Endodermal cell (in vitro differentiated cells): ENCODE measurements around the gene OR51M1. TPM values are rescaled to one million over a fixed set of nuclear protein-coding genes. Genes with fewer than 3 reads are reported as not detected.
A peak's percentile ranks its signal among the peaks of the same experiment; 100 is the strongest.

ENCODE experiments used
- DNase-seq: peaks from one replicate; pipeline ENCODE4 v3.0.0-alpha.2; 2017
- H3K27ac ChIP-seq: 2 replicates; pipeline ENCODE4 v1.5.1; 2013; ENCODE audit warnings: mild to moderate bottlenecking, low read depth, low read length, moderate library complexity
- H3K27me3 ChIP-seq: 2 replicates; pipeline ENCODE4 v1.6.1; 2013; ENCODE audit warnings: mild to moderate bottlenecking, low read length, moderate library complexity; ENCODE audit not compliant: insufficient read depth, control insufficient read depth, poor library complexity, severe bottlenecking
- H3K36me3 ChIP-seq: 2 replicates; pipeline ENCODE4 v1.7.0; 2013; ENCODE audit warnings: mild to moderate bottlenecking, low read length, moderate library complexity; ENCODE audit not compliant: control insufficient read depth, insufficient read depth
- H3K4me1 ChIP-seq: one replicate; pipeline ENCODE4 v1.7.0; 2013; ENCODE audit warnings: low read length; ENCODE audit not compliant: control insufficient read depth, insufficient read depth
- H3K4me3 ChIP-seq: 2 replicates; pipeline ENCODE4 v1.5.1; 2013; ENCODE audit warnings: mild to moderate bottlenecking, low read length, moderate library complexity
- H3K9ac ChIP-seq: 2 replicates; pipeline ENCODE4 v1.6.1; 2013; ENCODE audit warnings: mild to moderate bottlenecking, low read length, moderate library complexity; ENCODE audit not compliant: poor library complexity, severe bottlenecking; ENCODE audit errors: extremely low read depth
- H3K9me3 ChIP-seq: 2 replicates; pipeline ENCODE4 v1.6.1; 2013; ENCODE audit warnings: mild to moderate bottlenecking, low read length, moderate library complexity; ENCODE audit not compliant: control insufficient read depth
- H3K27ac Mint-ChIP-seq: 2 replicates; pipeline ENCODE4 v1.8.0; 2020; ENCODE audit warnings: mixed read lengths
- H3K27me3 Mint-ChIP-seq: 2 replicates; pipeline ENCODE4 v1.8.0; 2021; ENCODE audit warnings: mild to moderate bottlenecking, mixed read lengths; ENCODE audit not compliant: insufficient read depth
- H3K36me3 Mint-ChIP-seq: 2 replicates; pipeline ENCODE4 v1.8.0; 2020; ENCODE audit warnings: low read depth, mixed read lengths
- H3K4me1 Mint-ChIP-seq: 2 replicates; pipeline ENCODE4 v1.8.0; 2020; ENCODE audit warnings: mixed read lengths
- H3K4me3 Mint-ChIP-seq: 2 replicates; pipeline ENCODE4 v1.8.0; 2020; ENCODE audit warnings: mild to moderate bottlenecking, moderate library complexity, mixed read lengths
- H3K9me3 Mint-ChIP-seq: 2 replicates; pipeline ENCODE4 v1.8.0; 2020; ENCODE audit warnings: mild to moderate bottlenecking, mixed read lengths
- CTCF ChIP-seq: fragments of 200-600 bp; sonication (generic); conservative IDR thresholded peaks from 2 replicates; pipeline ENCODE4 v1.5.0; 2021; ENCODE audit warnings: antibody characterized with exemption, mild to moderate bottlenecking
- WGBS, 2 experiments: methylation state at CpG; one replicate each; pipeline versions ENCODE4 v1.1.5 to v1.1.7; 2013; ENCODE audit warnings: missing lambda C conversion rate in 2 of 2, mixed read lengths in 1 of 2; ENCODE audit not compliant: insufficient coverage in 1 of 2, insufficient read length in 1 of 2; 5-methylcytosine and 5-hydroxymethylcytosine counted together
- total RNA-seq, 2 donors: library from RNA; stranded (reverse); fragmentation: NEBNext Ultra II Directional in 1 of 2; extraction: Animal tissue kit (Norgen Biotek cat#: 25700) in 1 of 2; gene quantifications; 2 replicates in 1 of 2; 3 replicates in 1 of 2; pipeline ENCODE4 v1.2.1, GENCODE V29; 2021

Gene OR51M1
- total RNA-seq, 2 donors from 2014 or later: 0.55 to 1.1 TPM

DNA sequence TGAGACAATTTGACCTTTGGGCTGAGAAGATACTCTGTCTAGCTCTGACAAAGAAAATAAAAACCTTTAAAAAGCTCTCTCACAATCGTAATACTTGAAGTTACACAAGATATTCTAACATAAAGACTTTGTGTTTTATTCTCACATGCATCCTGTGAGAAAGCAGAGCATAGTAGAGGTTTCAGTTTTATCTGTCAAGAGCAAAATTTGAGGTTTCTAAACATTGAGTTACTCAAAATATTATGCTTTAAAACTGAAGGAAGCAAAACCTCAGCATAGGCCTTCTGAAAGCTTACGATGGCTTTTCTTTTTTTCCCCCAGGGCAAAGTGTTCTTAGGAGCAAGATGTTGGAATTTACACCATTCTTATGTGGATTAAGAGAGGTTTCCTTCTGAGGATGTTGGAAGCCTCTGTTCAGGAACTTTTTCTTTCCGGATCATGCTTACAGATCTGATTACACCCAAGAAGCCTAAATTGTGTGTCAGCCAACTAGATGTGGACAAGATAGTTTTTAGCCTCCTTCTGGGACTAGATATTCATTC is 15.0 kb upstream of the OR51M1 start:
- H3K27me3 Mint-ChIP-seq: no peaks in the 10 kb centered on the region
- H3K9me3 ChIP-seq: peaks cover 15% of the 10 kb centered on the region
- peaks cover 11% of the 10 kb centered on the region for H3K9me3 Mint-ChIP-seq
- H3K4me3 Mint-ChIP-seq: no peak overlapping the region
- H3K4me3 ChIP-seq: no peak overlapping the region
- H3K27ac Mint-ChIP-seq: no peak overlapping the region
- peaks cover 16% of the 10 kb centered on the region for H3K4me1 Mint-ChIP-seq
- peaks cover 6% of the 10 kb centered on the region for H3K4me1 ChIP-seq
- no peak overlapping the region for H3K9ac ChIP-seq
- no peak for TF ChIP-seq CTCF
- peaks cover 9% of the 10 kb centered on the region for H3K36me3 Mint-ChIP-seq
- no peaks in the 10 kb centered on the region for H3K27me3 ChIP-seq
- no peak overlapping the region for H3K27ac ChIP-seq
- DNase-seq: no peak
- H3K36me3 ChIP-seq: no peaks in the 10 kb centered on the region
- WGBS, 2 experiments: 61 to 80% methylated on average over 1 to 3 of the region's 3 CpGs

- Mint-ChIP-seq H3K4me1 (peaks cover 16% of the 10 kb centered on the region), H3K9me3 (peaks cover 16% of the 10 kb centered on the region), H3K36me3 (peaks cover 9% of the 10 kb centered on the region), H3K27me3 (no peaks in the 10 kb centered on the region), H3K4me3 (no peak overlapping the region), H3K27ac (no peak overlapping the region)
- Histone ChIP-seq H3K4me1 (peaks cover 6% of the 10 kb centered on the region), H3K9ac (no peak overlapping the region), H3K36me3 (no peaks in the 10 kb centered on the region), H3K9me3 (peaks cover 15% of the 10 kb centered on the region), H3K27ac (no peak overlapping the region), H3K4me3 (no peak overlapping the region), H3K27me3 (no peaks in the 10 kb centered on the region)
- DNase-seq: no peak
- peak; percentile 78 for TF ChIP-seq CTCF
Measured at GRCh38 chr11:5369789-5370188, 13.8 kb upstream of the OR51M1 start.

DNA sequence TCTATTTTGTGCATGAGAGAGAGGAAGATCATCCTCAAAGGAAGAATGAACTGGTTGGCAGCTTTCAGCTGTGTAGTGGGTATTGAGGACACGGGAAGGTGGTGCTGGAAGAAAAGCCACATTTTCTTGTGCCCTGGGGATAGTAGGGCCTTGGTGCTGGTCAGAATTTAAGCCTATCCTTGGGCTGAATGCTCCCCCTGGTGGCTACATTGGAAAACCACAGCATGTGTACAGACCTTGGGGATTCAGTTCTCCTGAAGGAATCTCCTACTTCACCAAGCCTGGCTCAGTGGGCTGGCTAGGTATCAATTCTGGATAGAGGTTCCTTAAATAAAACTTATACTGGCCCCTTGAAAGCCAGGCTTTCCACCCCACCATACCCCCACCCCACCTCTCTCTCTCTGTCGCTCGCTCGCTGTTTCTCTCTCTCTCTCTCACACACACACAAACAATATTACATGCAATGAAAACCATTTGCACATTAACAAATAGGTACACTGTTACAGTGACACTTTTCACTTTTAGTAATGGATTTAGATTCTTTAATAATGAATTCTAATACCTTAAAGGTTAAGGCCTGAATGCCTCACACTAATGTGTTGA is 2.8 kb upstream of the OR51M1 start:
- peak; percentile 87 for DNase-seq
- Histone ChIP-seq H3K9me3 (no peaks in the 10 kb centered on the region), H3K27ac (no peak overlapping the region), H3K4me3 (no peak overlapping the region), H3K27me3 (no peaks in the 10 kb centered on the region), H3K9ac (no peak overlapping the region), H3K4me1 (peaks cover 7% of the 10 kb centered on the region), H3K36me3 (no peaks in the 10 kb centered on the region)
- Mint-ChIP-seq H3K36me3 (peaks cover 2% of the 10 kb centered on the region), H3K27me3 (no peaks in the 10 kb centered on the region), H3K9me3 (peaks cover 17% of the 10 kb centered on the region), H3K27ac (no peak overlapping the region), H3K4me3 (no peak overlapping the region), H3K4me1 (peaks cover 30% of the 10 kb centered on the region)
- peak; percentile 92 for TF ChIP-seq CTCF
- WGBS, 2 experiments: 81 to 83% methylated on average over 4 of the region's 4 CpGs
